GM12878 (cell line): ENCODE data around the gene CUTA. TPM values are rescaled to one million over a fixed set of nuclear protein-coding genes. Genes with fewer than 3 reads are reported as not detected.
A peak's percentile ranks its signal among the peaks of the same experiment; 100 is the strongest.

Experiments
- ATAC-seq: fragments of 200-7000 bp; cut with Tn5 transposase; 3 replicates; pipeline ENCODE4 v1.9.1; 2020; ENCODE audit warnings: mild to moderate bottlenecking, moderate library complexity
- BruUV-seq: library from RNA; stranded (reverse); fragments of 400-500 nt; replicated peaks from 2 replicates; lab custom pipeline; 2021; lab: Mats Ljungman, UMichigan
- CTCF ChIA-PET: fragments of 300-600 bp; sonication (Branson Sonifier 250); formaldehyde crosslinking; extraction: SDS; loops from one replicate; lab custom pipeline; 2021; ENCODE audit warnings: inconsistent platforms; lab: Yijun Ruan, JAX
- POLR2A ChIA-PET: fragments of 350-600 bp; formaldehyde crosslinking; extraction: SDS; loops from one replicate; lab custom pipeline; 2021; ENCODE audit warnings: inconsistent platforms; lab: Charles Lee
- RAD21 ChIA-PET: fragments of 300-600 bp; sonication (Branson Sonifier 250); formaldehyde crosslinking; loops from one replicate; lab custom pipeline; 2023; ENCODE audit warnings: antibody characterized with exemption; ENCODE audit not compliant: unreplicated experiment; lab: Charles Lee
- SMC1A ChIA-PET: fragments of 300-600 bp; sonication (Branson Sonifier 250); formaldehyde crosslinking; loops from one replicate; lab custom pipeline; 2023; ENCODE audit not compliant: unreplicated experiment, uncharacterized antibody; lab: Charles Lee
- DNase-seq: peaks from one replicate; pipeline ENCODE4 v3.0.0-alpha.2; 2011; ENCODE audit warnings: low read depth, low spot score
- FAIRE-seq: peaks from 3 replicates; lab custom pipeline; 2011; peaks lifted over from hg19 to GRCh38; lab: Jason Lieb, UNC
- H2AFZ ChIP-seq: 2 replicates; pipeline ENCODE4 v1.6.0; 2011; ENCODE audit warnings: low read depth, low read length, control low read depth; ENCODE audit not compliant: control insufficient read depth
- H3K27ac ChIP-seq: 2 replicates; pipeline ENCODE4 v1.5.1; 2011; ENCODE audit warnings: control low read depth; ENCODE audit not compliant: control insufficient read depth, insufficient read depth
- H3K27me3 ChIP-seq, 2 experiments: replicated peaks in 1 of 2; 2 replicates each; pipeline versions ENCODE4 v1.6.0 to v1.6.1; 2011; ENCODE audit warnings: low read length in 1 of 2; ENCODE audit not compliant: control insufficient read depth in 2 of 2, insufficient read depth in 2 of 2
- H3K36me3 ChIP-seq, 2 experiments: 2 replicates each; pipeline ENCODE4 v1.5.1; 2011; ENCODE audit warnings: low read length in 1 of 2; ENCODE audit not compliant: control insufficient read depth in 2 of 2, insufficient read depth in 2 of 2
- H3K4me1 ChIP-seq: 2 replicates; pipeline ENCODE4 v1.6.1; 2011; ENCODE audit warnings: mild to moderate bottlenecking, low read length, moderate library complexity, mixed read lengths; ENCODE audit not compliant: control insufficient read depth, insufficient read depth
- H3K4me2 ChIP-seq: 2 replicates; pipeline ENCODE4 v1.6.0; 2011; ENCODE audit warnings: control low read depth; ENCODE audit not compliant: control insufficient read depth, insufficient read depth
- H3K4me3 ChIP-seq: fragments of 200-600 bp; sonication (generic); 2 replicates; pipeline ENCODE4 v1.5.1; 2016
- H3K79me2 ChIP-seq: 2 replicates; pipeline ENCODE4 v1.6.0; 2011; ENCODE audit warnings: low read length; ENCODE audit not compliant: control insufficient read depth, insufficient read depth
- H3K9ac ChIP-seq: 2 replicates; pipeline ENCODE4 v1.8.0; 2011; ENCODE audit warnings: low read length, control low read depth, mixed read lengths; ENCODE audit not compliant: control insufficient read depth, insufficient read depth
- H3K9me3 ChIP-seq: replicated peaks from 3 replicates; pipeline ENCODE4 v1.5.1; 2011; ENCODE audit warnings: mild to moderate bottlenecking, low read length; ENCODE audit not compliant: control insufficient read depth, insufficient read depth
- H4K20me1 ChIP-seq: 2 replicates; pipeline ENCODE4 v1.6.0; 2011; ENCODE audit not compliant: control insufficient read depth, insufficient read depth
- ETV6 ChIP-seq, 2 experiments: fragments of 450-650 bp in 1 of 2; IDR thresholded peaks in 1 of 2; conservative IDR thresholded peaks in 1 of 2; 2 replicates each; pipeline ENCODE4 v1.6.1; 2014; ENCODE audit warnings: antibody characterized with exemption in 1 of 2, borderline replicate concordance in 1 of 2, low read depth in 1 of 2, mild to moderate bottlenecking in 1 of 2, moderate library complexity in 1 of 2
- POLR2AphosphoS2 ChIP-seq: IDR thresholded peaks from 2 replicates; pipeline ENCODE4 v1.6.1; 2011; ENCODE audit warnings: low read depth, mild to moderate bottlenecking, low read length, improper control_type of control experiment, moderate library complexity
- POLR2AphosphoS5 ChIP-seq: IDR thresholded peaks from 2 replicates; pipeline ENCODE4 v1.6.1; 2011; ENCODE audit warnings: mild to moderate bottlenecking, low read length, inconsistent platforms
- RAD51 ChIP-seq: fragments of 450-650 bp; IDR thresholded peaks from 2 replicates; pipeline ENCODE4 v1.6.1; 2016; ENCODE audit warnings: moderate library complexity, mild to moderate bottlenecking, inconsistent platforms
- TARDBP ChIP-seq: IDR thresholded peaks from 2 replicates; pipeline ENCODE4 v1.6.1; 2016; ENCODE audit warnings: borderline replicate concordance
- ZBTB11 ChIP-seq: fragments of 450-650 bp; formaldehyde crosslinking; IDR thresholded peaks from 2 replicates; pipeline ENCODE4 v1.5.0; 2022; ENCODE audit warnings: mild to moderate bottlenecking, missing genetic modification characterization
- WGBS: methylation state at CpG from one replicate; pipeline ENCODE4 v1.1.6; 2016; ENCODE audit warnings: low lambda C conversion rate; ENCODE audit not compliant: insufficient replicate concordance, insufficient coverage; ENCODE audit errors: missing lambda C conversion rate; 5-methylcytosine and 5-hydroxymethylcytosine counted together
- in situ Hi-C: fragments of 300-500 bp; cut with MboI; formaldehyde crosslinking; loops from 9 replicates; pipeline ENCODE4 v1.14.3; 2018; ENCODE audit warnings: mixed read lengths
- intact Hi-C: fragments of 100-400 bp; cut with micrococcal nuclease; formaldehyde crosslinking; loops from one replicate; pipeline ENCODE4 v1.14.2; 2022; ENCODE audit not compliant: unreplicated experiment
- polyA plus RNA-seq, 11 experiments: library from polyadenylated mRNA; depleted of rRNA in 4 of 11; unstranded in 6 of 11; stranded (reverse) in 5 of 11; fragments of >200 nt; fragmentation: Nextera tagmentation in 4 of 11; fragmentation: Illumina TruSeq in 1 of 11; extraction: Ambion mirVana in 4 of 11; extraction: Trizol in 1 of 11; gene quantifications; 1 replicate in 1 of 11; 2 replicates in 10 of 11; pipeline versions ENCODE4 v1.2.1 to v1.2.3, GENCODE V29; 2011 to 2016; ENCODE audit warnings: inconsistent platforms in 2 of 11, missing spikeins in 2 of 11, low read depth in 1 of 11
- total RNA-seq, 4 experiments: library from RNA; depleted of rRNA in 3 of 4; stranded (reverse); fragments of >200 nt in 3 of 4; fragmentation: Illumina TruSeq in 1 of 4; extraction: Trizol in 1 of 4; gene quantifications; 2 replicates each; pipeline versions ENCODE4 v1.2.1 to v1.2.3, GENCODE V29; 2013 to 2021

The CUTA gene
- total and polyA plus RNA-seq, 10 of the 15 experiments (the other 5 are each of a cell fraction or from before 2014, with no cell fraction given): 102 to 293 (median 189) TPM

GRCh38 chr6:33414592-33415271 is 3.2 kb downstream of the CUTA start (continued):
- TF ChIP-seq RAD51: no peak
- TF ChIP-seq, all 136 proteins: peak for 6

- ATAC-seq: no peak
- peaks cover 0 to 4% of the 10 kb centered on the region in 2 experiments; a peak in 2 of 4 replicates for H3K36me3 ChIP-seq
- H3K4me2 ChIP-seq: no peak overlapping the region
- SMC1A ChIA-PET: no interaction called here
- TF ChIP-seq ETV6 (conservative IDR thresholded peaks at IDR 0.05 in 1 of 2, IDR thresholded peaks at IDR 0.05 in 1 of 2; ENCODE audit: borderline replicate concordance in 1 of 2, low read depth in 1 of 2) (no peak), POLR2AphosphoS2 (peak; percentile 22; the same call in 1 of the 2 replicates), TARDBP (no peak), ZBTB11 (CRISPR knock-in tag) (no peak), POLR2AphosphoS5 (0 out of 2 replicates have a peak, but pooled peaks have one; percentile 23)
- H3K4me3 ChIP-seq: no peak overlapping the region
- peaks cover 23% of the 10 kb centered on the region for H3K4me1 ChIP-seq
- H3K9me3 ChIP-seq: no peaks in the 10 kb centered on the region
- no peak for FAIRE-seq
- no peaks in the 10 kb centered on the region for H3K27me3 ChIP-seq
- POLR2A ChIA-PET: no interaction called here
- intact Hi-C loops (no loop called here), in situ Hi-C loops (no loop called here)
- RAD21 ChIA-PET: no interaction called here
- 91% methylated on average over 14 of the region's 14 CpGs for WGBS
- no peak overlapping the region for H3K9ac ChIP-seq
- no TSS peak for BruUV-seq
- no peak for DNase-seq
- CTCF ChIA-PET: interaction anchor here (1.3 to 5.3 kb wide), 4 partner anchors 12 to 77 kb away, joined by 3 to 25 read pairs (median 6); no protein-coding TSS in a partner anchor
- no peak overlapping the region for H3K27ac ChIP-seq
- no peaks in the 10 kb centered on the region; the same call in 1 of the 2 replicates for H4K20me1 ChIP-seq
- peaks cover 32% of the 10 kb centered on the region for H3K79me2 ChIP-seq
- H2AFZ ChIP-seq: no peak overlapping the region
Observed at GRCh38 chr6:33413241-33414120, 4.4 kb downstream of the CUTA start.
